RWPE2 (cell line): ENCODE data around the gene RRM1.
"Not testable (repeated sequence)": the region's sequence is repeated elsewhere in the genome, so short reads cannot be mapped to it uniquely, and the experiment has no call there.

ENCODE experiments used
- ATAC-seq: fragments of 200-7000 bp; cut with Tn5 transposase; 3 replicates; pipeline ENCODE4 v1.9.1; 2021; ENCODE audit warnings: low read depth
- DNase-seq: peaks from one replicate; pipeline ENCODE4 v3.0.0-alpha.2; 2020; ENCODE audit warnings: low spot score
- H3K27ac ChIP-seq: fragments of 450-650 bp; 2 replicates; pipeline ENCODE4 v1.5.1; 2017; ENCODE audit warnings: mild to moderate bottlenecking; ENCODE audit not compliant: poor library complexity, severe bottlenecking
- H3K27me3 ChIP-seq: fragments of 250-450 bp; sonication (Bioruptor Pico); 2 replicates; pipeline ENCODE4 v1.5.1; 2021; ENCODE audit warnings: mild to moderate bottlenecking, moderate library complexity; ENCODE audit not compliant: insufficient read depth, poor library complexity, severe bottlenecking
- H3K36me3 ChIP-seq: fragments of 250-450 bp; sonication (Bioruptor Pico); 2 replicates; pipeline ENCODE4 v1.5.1; 2020; ENCODE audit warnings: low read depth, mild to moderate bottlenecking, moderate library complexity
- H3K4me1 ChIP-seq: fragments of 250-450 bp; sonication (Bioruptor Pico); 2 replicates; pipeline ENCODE4 v1.5.1; 2021; ENCODE audit warnings: mild to moderate bottlenecking, moderate library complexity; ENCODE audit not compliant: insufficient read depth, poor library complexity, severe bottlenecking
- H3K4me3 ChIP-seq: fragments of 250-450 bp; sonication (Bioruptor Pico); 2 replicates; pipeline ENCODE4 v1.5.1; 2021; ENCODE audit warnings: mild to moderate bottlenecking, moderate library complexity; ENCODE audit not compliant: severe bottlenecking
- H3K9me3 ChIP-seq: fragments of 250-450 bp; sonication (Bioruptor Pico); 2 replicates; pipeline ENCODE4 v1.5.1; 2021; ENCODE audit warnings: mild to moderate bottlenecking, moderate library complexity; ENCODE audit not compliant: severe bottlenecking
- CTCF ChIP-seq: fragments of 450-650 bp; IDR thresholded peaks from one replicate; pipeline ENCODE4 v1.5.1; 2017; ENCODE audit warnings: mild to moderate bottlenecking, moderate library complexity; ENCODE audit not compliant: poor library complexity, severe bottlenecking

Gene RRM1

DNA sequence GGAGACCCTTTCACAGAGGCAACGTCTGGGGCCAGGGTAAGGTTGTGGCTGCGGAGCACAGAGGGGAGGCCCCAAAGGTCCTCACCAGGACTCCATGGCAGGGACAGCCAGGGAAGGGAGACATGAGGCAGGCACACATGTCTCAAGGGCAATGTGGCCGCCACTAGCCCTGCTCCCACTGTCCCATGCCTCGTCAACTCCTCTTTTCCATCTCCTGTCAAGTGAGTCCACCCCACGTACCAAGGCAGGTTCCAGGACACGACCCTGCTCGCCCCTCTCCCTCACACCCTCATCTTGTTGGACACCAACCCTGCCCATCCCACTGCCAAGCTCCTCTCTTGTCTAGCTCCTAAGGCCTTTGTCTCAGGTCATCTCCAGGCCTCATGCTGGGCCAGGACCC, 73.2 kb downstream of the RRM1 start:
- TF ChIP-seq CTCF = no peak
- ATAC-seq = no peak
- no peak for DNase-seq
- H3K36me3 ChIP-seq = no peaks in the 10 kb centered on the region
- no peak overlapping the region for H3K4me3 ChIP-seq
- H3K27me3 ChIP-seq = no peaks in the 10 kb centered on the region
- no peaks in the 10 kb centered on the region for H3K9me3 ChIP-seq
- no peak overlapping the region for H3K27ac ChIP-seq
- no peaks in the 10 kb centered on the region for H3K4me1 ChIP-seq

DNA sequence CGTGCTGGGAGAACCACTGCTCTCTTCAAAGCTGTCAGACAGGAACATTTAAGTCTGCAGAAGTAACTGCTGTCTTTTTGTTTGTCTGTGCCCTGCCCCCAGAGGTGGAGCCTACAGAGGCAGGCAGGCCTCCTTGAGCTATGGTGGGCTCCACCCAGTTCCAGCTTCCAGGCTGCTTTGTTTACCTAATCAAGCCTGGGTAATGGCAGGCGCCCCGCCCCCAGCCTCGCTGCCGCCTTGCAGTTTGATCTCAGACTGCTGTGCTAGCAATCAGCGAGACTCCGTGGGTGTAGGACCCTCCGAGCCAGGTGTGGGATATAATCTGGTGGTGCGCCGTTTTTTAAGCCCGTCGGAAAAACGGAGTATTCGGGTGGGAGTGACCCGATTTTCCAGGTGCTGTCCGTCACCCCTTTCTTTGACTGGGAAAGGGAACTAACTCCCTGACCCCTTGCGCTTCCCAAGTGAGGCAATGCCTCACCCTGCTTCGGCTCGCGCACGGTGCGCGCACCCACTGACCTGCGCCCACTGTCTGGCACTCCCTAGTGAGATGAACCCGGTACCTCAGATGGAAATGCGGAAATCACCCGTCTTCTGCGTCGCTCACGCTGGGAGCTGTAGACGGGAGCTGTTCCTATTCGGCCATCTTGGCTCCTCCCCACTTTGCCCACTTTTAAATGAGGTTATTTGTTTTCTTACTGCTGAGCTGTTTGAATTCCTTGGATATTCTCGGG, 81.2 kb downstream of the RRM1 start:
- not testable (repeated sequence) for H3K36me3 ChIP-seq, H3K9me3 ChIP-seq, DNase-seq, H3K27ac ChIP-seq, H3K4me1 ChIP-seq, ATAC-seq, H3K4me3 ChIP-seq, H3K27me3 ChIP-seq

DNA sequence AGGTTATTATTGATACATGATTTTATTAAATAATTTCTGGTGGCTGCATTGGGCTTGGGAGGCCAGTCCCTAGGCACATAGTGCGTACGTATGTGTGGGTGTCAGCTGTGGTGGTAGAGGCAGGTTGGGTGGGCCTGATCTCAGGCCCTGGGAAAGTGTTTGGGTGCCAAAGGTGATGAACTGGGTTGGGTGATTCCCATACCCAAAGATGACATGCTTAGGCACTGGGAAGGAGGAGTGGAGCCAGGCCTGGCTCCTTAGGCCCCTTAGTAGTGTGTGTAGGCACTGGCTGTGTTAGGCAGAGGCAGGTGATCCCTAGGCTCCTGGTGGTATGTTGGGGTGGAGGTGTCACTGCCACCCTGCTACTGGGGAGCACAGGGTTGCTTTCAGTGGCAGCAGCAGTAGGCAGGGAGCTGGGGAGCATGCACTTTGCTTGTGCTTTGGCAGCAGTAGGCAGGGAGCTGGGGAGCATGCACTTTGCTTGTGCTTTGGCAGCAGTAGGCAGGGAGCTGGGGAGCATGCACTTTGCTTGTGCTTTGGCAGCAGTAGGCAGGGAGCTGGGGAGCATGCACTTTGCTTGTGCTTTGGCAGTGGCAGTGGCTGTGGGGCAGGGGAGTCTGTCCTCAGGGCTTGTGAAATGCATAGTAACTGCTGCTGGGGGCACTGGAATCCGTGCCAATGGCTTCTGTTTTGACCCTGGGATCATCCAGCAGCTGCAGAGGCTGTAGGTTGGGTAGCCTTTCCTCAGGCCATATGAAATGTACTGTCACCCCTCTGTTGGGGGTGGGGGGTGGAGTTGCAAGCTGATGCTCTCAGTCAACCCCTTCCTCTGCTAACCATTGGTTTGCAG, 84.4 kb downstream of the RRM1 start:
- ATAC-seq (no peak), DNase-seq (no peak)
- H3K27me3 ChIP-seq = no peaks in the 10 kb centered on the region
- H3K36me3 ChIP-seq = no peaks in the 10 kb centered on the region
- H3K9me3 ChIP-seq = no peaks in the 10 kb centered on the region
- no peak for TF ChIP-seq CTCF
- no peak overlapping the region for H3K4me3 ChIP-seq
- no peak overlapping the region for H3K27ac ChIP-seq
- no peaks in the 10 kb centered on the region for H3K4me1 ChIP-seq

DNA sequence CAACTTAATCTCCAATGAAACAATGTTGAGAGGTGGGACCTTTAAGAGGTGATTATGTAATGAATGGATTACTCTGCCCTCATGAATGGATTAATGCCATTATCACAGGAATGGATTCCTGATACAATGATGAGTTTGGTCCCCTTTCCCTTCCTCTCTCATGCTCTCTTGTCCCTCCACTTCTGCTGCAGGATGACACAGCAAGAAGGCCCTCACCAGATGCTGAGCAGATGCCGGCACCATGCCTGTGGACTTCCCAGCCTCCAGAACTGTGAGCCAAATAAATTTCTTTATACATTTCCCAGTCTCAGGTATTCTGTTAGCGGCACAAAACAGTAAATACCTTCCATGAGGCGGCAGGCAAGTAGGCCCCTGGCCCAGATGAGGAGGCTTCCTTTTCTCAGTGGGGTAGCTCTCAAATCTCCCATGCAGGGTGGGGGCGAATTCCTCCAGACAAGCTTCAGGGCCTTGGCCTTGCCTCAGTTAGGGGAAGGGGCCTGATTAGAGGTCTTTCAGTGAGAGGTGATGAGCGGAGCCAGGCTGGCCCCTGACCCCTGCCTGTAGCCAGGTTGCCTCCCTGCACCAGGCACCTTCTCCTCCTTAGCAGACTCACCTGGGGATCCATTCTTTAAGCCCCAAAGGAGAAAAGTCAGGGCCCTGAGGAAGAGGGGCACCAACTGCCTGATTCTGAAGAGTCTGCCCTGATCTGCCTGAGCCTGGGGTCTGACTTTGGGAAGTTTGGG, 86.0 kb downstream of the RRM1 start:
- no peak for ATAC-seq
- Histone ChIP-seq H3K27ac (no peak overlapping the region), H3K4me1 (no peaks in the 10 kb centered on the region), H3K4me3 (no peak overlapping the region), H3K9me3 (no peaks in the 10 kb centered on the region), H3K36me3 (no peaks in the 10 kb centered on the region), H3K27me3 (no peaks in the 10 kb centered on the region)
- no peak for TF ChIP-seq CTCF
- DNase-seq = no peak
